ENCODE results near the gene CTSA.

Gene CTSA

DNA sequence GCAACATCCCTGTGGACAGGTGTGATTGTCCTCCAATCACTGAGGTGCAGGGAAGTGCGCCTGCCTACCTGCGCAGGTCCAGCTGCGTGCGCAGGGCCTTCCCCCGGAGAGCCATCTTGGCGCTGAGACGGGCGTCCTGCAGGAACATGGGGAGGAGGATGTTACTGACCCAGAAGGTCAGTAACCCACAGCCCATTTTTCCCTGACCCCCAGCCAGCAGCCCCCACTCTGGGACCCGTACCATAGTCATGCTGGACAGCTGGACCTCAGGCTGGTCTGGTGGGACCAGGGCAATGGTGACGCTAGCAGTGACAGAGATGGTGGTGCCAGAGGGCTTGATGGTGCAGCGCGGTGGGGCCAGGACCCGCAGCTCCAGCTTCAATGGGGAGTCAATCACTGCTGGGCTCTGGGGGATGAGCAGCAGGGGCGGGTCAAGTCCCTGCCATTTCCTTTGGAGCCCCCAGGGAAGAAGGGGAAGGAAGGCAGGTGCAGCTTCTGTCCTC lies 11.1 kb downstream of the CTSA start:
- no peak for DNase-seq
- CTCF ChIA-PET, result interaction anchor here (1.3 to 2.7 kb wide), 2 partner anchors 11 to 103 kb away, joined by 3 to 11 read pairs; partner anchors contain the start of genes CTSA and NEURL2
- Histone ChIP-seq H3K27me3 (replicated peaks in 2 of 5; ENCODE audit: control insufficient read depth in 4 of 5, insufficient read depth in 5 of 5, low read length in 4 of 5) (no peaks in the 10 kb centered on the region), H3K36me3 (ENCODE audit: control insufficient read depth in 4 of 4, insufficient read depth in 4 of 4, low read length in 3 of 4) (peaks cover 2 to 38% (median 24%) of the 10 kb centered on the region in 4 experiments), H3K27ac (ENCODE audit: insufficient read depth in 1 of 2, low read depth in 1 of 2, low read length in 2 of 2, poor library complexity in 1 of 2, severe bottlenecking in 2 of 2) (no peak overlapping the region), H3K4me3 (ENCODE audit: control insufficient read depth in 1 of 7, extremely low read depth in 1 of 7, insufficient read depth in 4 of 7, low read depth in 2 of 7, low read length in 6 of 7) (no peak overlapping the region), H3K4me1 (ENCODE audit: control extremely low read depth in 1 of 4, control insufficient read depth in 4 of 4, insufficient read depth in 4 of 4, low read length in 3 of 4) (peaks cover 0 to 8% (median 1%) of the 10 kb centered on the region in 4 experiments), H3K9me3 (ENCODE audit: control extremely low read depth in 1 of 5, control insufficient read depth in 4 of 5, insufficient read depth in 2 of 5, low read depth in 1 of 5, low read length in 4 of 5) (no peaks in the 10 kb centered on the region)
- POLR2A ChIA-PET, result no interaction called here
- 97% methylated on average over 14 of the region's 14 CpGs for WGBS (ENCODE audit: insufficient coverage)

DNA sequence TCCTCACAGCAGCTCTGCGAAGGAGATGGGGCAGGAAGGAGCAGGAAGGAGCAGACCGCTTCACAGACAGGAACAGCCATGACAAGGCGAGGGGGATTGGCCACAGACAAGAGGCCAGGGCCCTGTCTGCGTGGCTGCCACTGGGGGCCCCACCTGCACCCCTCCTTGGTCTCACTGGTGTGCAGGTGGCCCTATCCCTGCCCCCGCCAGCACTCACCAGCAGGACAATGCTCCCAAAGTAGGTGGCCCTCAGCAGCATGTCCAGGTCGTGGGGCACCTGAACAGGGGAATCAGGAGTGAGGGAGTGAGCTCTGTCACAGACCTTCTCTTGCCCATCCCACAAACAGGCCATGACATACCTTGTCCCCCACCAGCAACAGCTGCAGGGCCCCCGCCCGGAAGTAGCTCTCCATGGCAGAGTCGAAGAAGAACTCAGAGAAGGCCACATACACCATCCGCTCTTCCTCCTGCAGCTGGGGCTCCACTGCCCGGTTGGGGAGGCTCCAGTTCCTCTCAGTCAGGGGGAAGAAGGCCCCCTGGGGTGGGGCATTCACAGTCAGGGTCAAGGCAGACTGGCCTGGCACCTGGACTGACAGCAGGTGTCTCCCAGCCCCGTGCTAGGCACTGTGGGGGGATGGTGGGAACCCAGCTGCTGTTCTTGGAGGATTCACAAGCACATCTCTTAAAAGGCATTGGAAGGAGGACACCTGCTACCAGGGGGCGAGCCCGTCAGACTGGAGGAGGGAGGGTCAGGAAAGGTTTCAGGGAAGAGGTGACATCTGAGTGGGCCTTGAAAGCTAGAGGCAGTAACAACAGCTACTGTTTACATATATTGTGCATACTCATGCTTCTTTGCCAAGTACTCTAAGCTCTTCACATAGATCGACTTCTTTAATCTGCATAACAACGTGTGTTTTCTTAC lies 13.7 kb downstream of the CTSA start:
- WGBS (ENCODE audit: insufficient coverage), result 88% methylated on average over 9 of the region's 16 CpGs
- Histone ChIP-seq H3K27ac (ENCODE audit: insufficient read depth in 1 of 2, low read depth in 1 of 2, low read length in 2 of 2, poor library complexity in 1 of 2, severe bottlenecking in 2 of 2) (no peak overlapping the region), H3K9me3 (ENCODE audit: control extremely low read depth in 1 of 5, control insufficient read depth in 4 of 5, insufficient read depth in 2 of 5, low read depth in 1 of 5, low read length in 4 of 5) (no peaks in the 10 kb centered on the region), H3K27me3 (replicated peaks in 2 of 5; ENCODE audit: control insufficient read depth in 4 of 5, insufficient read depth in 5 of 5, low read length in 4 of 5) (no peaks in the 10 kb centered on the region), H3K36me3 (ENCODE audit: control insufficient read depth in 4 of 4, insufficient read depth in 4 of 4, low read length in 3 of 4) (peaks cover 0 to 17% (median 7%) of the 10 kb centered on the region in 4 experiments), H3K4me3 (ENCODE audit: control insufficient read depth in 1 of 7, extremely low read depth in 1 of 7, insufficient read depth in 4 of 7, low read depth in 2 of 7, low read length in 6 of 7) (no peak overlapping the region), H3K4me1 (ENCODE audit: control extremely low read depth in 1 of 4, control insufficient read depth in 4 of 4, insufficient read depth in 4 of 4, low read length in 3 of 4) (peaks cover 0 to 11% (median 3%) of the 10 kb centered on the region in 4 experiments)
- ChIA-PET POLR2A (interaction anchor here (0.8 kb wide), 1 partner anchor 23 kb away, joined by 3 read pairs; no protein-coding TSS in a partner anchor), CTCF (interaction anchor here (0.9 to 2.8 kb wide), 6 partner anchors 12 to 82 kb away, joined by 3 to 16 read pairs (median 4); partner anchors contain the start of genes CTSA, NEURL2 and PCIF1)
- no peak for DNase-seq

DNA sequence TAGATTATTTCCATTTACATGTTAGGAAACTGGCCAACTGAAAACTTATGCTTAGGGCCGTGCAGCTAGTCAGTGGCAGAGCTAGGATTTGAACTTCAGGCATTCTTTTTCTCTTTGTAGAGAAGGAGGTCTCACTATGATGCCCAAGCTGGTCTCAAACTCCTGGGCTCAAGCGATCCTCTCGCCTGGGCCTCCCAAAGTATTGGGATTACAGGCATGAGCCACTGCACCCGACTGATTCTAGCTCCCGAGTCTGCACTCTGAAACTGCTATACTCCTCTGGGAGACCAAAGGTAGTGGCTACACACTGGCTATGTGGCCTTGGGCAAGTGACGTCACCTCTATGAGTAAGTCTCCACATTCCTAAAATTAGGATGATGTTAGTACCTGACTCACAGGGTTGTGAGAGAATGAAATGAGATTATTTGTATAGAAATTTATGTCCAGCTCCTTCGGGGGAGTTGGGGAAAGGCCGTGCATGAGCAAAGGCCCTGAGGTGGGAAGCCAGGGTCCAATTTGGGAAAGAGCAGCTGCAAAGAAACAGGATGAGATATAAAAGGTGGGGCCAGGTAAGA lies 14.5 kb downstream of the CTSA start:
- no peak overlapping the region for H3K27ac ChIP-seq (ENCODE audit: insufficient read depth in 1 of 2, low read depth in 1 of 2, low read length in 2 of 2, poor library complexity in 1 of 2, severe bottlenecking in 2 of 2)

GRCh38 chr20:45907219-45907948 lies 16.2 kb downstream of the CTSA start:
- Histone ChIP-seq H3K36me3 (ENCODE audit: control insufficient read depth in 4 of 4, insufficient read depth in 4 of 4, low read length in 3 of 4) (peaks cover 0 to 10% (median 3%) of the 10 kb centered on the region in 4 experiments), H3K9me3 (ENCODE audit: control extremely low read depth in 1 of 5, control insufficient read depth in 4 of 5, insufficient read depth in 2 of 5, low read depth in 1 of 5, low read length in 4 of 5) (no peaks in the 10 kb centered on the region), H3K4me1 (ENCODE audit: control extremely low read depth in 1 of 4, control insufficient read depth in 4 of 4, insufficient read depth in 4 of 4, low read length in 3 of 4) (peaks cover 2 to 33% (median 23%) of the 10 kb centered on the region in 4 experiments), H3K4me3 (ENCODE audit: control insufficient read depth in 1 of 7, extremely low read depth in 1 of 7, insufficient read depth in 4 of 7, low read depth in 2 of 7, low read length in 6 of 7) (no peak overlapping the region), H3K27me3 (replicated peaks in 2 of 5; ENCODE audit: control insufficient read depth in 4 of 5, insufficient read depth in 5 of 5, low read length in 4 of 5) (no peaks in the 10 kb centered on the region), H3K27ac (ENCODE audit: insufficient read depth in 1 of 2, low read depth in 1 of 2, low read length in 2 of 2, poor library complexity in 1 of 2, severe bottlenecking in 2 of 2) (no peak overlapping the region)
- ChIA-PET CTCF (interaction anchor here (2.3 kb wide), 1 partner anchor 9 kb away, joined by 6 read pairs; no protein-coding TSS in a partner anchor), POLR2A (no interaction called here)
- no peak for DNase-seq
- WGBS (ENCODE audit: insufficient coverage), result 100% methylated on average over 11 of the region's 17 CpGs

More for the DNA sequence above, 14.5 kb downstream of the CTSA start:
- no peak for DNase-seq
- Histone ChIP-seq H3K4me1 (ENCODE audit: control extremely low read depth in 1 of 4, control insufficient read depth in 4 of 4, insufficient read depth in 4 of 4, low read length in 3 of 4) (peaks cover 0 to 18% (median 9%) of the 10 kb centered on the region in 4 experiments), H3K9me3 (ENCODE audit: control extremely low read depth in 1 of 5, control insufficient read depth in 4 of 5, insufficient read depth in 2 of 5, low read depth in 1 of 5, low read length in 4 of 5) (no peaks in the 10 kb centered on the region), H3K36me3 (ENCODE audit: control insufficient read depth in 4 of 4, insufficient read depth in 4 of 4, low read length in 3 of 4) (peaks cover 0 to 16% (median 6%) of the 10 kb centered on the region in 4 experiments), H3K4me3 (ENCODE audit: control insufficient read depth in 1 of 7, extremely low read depth in 1 of 7, insufficient read depth in 4 of 7, low read depth in 2 of 7, low read length in 6 of 7) (no peak overlapping the region), H3K27me3 (replicated peaks in 2 of 5; ENCODE audit: control insufficient read depth in 4 of 5, insufficient read depth in 5 of 5, low read length in 4 of 5) (no peaks in the 10 kb centered on the region)
- CTCF ChIA-PET, result interaction anchor here (0.9 to 2.8 kb wide), 6 partner anchors 13 to 83 kb away, joined by 3 to 16 read pairs (median 4); partner anchors contain the start of genes CTSA, NEURL2 and PCIF1
- POLR2A ChIA-PET, result interaction anchor here (0.8 kb wide), 1 partner anchor 24 kb away, joined by 3 read pairs; no protein-coding TSS in a partner anchor
- 100% methylated on average over 8 of the region's 8 CpGs for WGBS (ENCODE audit: insufficient coverage)

GRCh38 chr20:45908084-45908483 lies 16.9 kb downstream of the CTSA start:
- no peaks in the 10 kb centered on the region for H3K27me3 ChIP-seq (replicated peaks in 2 of 5; ENCODE audit: control insufficient read depth in 4 of 5, insufficient read depth in 5 of 5, low read length in 4 of 5)
- POLR2A ChIA-PET, result no interaction called here

GRCh38 chr20:45909336-45909808 lies 18.2 kb downstream of the CTSA start:
- ChIA-PET POLR2A (interaction anchor here (1.0 kb wide), 1 partner anchor 19 kb away, joined by 3 read pairs; no protein-coding TSS in a partner anchor), CTCF (interaction anchor here (0.8 to 4.1 kb wide), 12 partner anchors 9 to 110 kb away, joined by 3 to 12 read pairs (median 4); partner anchors contain the start of genes CTSA and NEURL2)
- Histone ChIP-seq H3K4me1 (ENCODE audit: control extremely low read depth in 1 of 4, control insufficient read depth in 4 of 4, insufficient read depth in 4 of 4, low read length in 3 of 4) (peaks cover 8 to 38% (median 28%) of the 10 kb centered on the region in 4 experiments), H3K27me3 (replicated peaks in 2 of 5; ENCODE audit: control insufficient read depth in 4 of 5, insufficient read depth in 5 of 5, low read length in 4 of 5) (no peaks in the 10 kb centered on the region), H3K4me3 (ENCODE audit: control insufficient read depth in 1 of 7, extremely low read depth in 1 of 7, insufficient read depth in 4 of 7, low read depth in 2 of 7, low read length in 6 of 7) (no peak overlapping the region), H3K36me3 (ENCODE audit: control insufficient read depth in 4 of 4, insufficient read depth in 4 of 4, low read length in 3 of 4) (peaks cover 0 to 8% (median 2%) of the 10 kb centered on the region in 4 experiments), H3K9me3 (ENCODE audit: control extremely low read depth in 1 of 5, control insufficient read depth in 4 of 5, insufficient read depth in 2 of 5, low read depth in 1 of 5, low read length in 4 of 5) (no peaks in the 10 kb centered on the region), H3K27ac (ENCODE audit: insufficient read depth in 1 of 2, low read depth in 1 of 2, low read length in 2 of 2, poor library complexity in 1 of 2, severe bottlenecking in 2 of 2) (peak overlapping the region in 1 of 2 experiments; percentile 45)
- no peak for DNase-seq
- WGBS (ENCODE audit: insufficient coverage), result 94% methylated on average over 12 of the region's 12 CpGs

More at GRCh38 chr20:45908084-45908483, 16.9 kb downstream of the CTSA start:
- Histone ChIP-seq H3K9me3 (ENCODE audit: control extremely low read depth in 1 of 5, control insufficient read depth in 4 of 5, insufficient read depth in 2 of 5, low read depth in 1 of 5, low read length in 4 of 5) (no peaks in the 10 kb centered on the region), H3K27ac (ENCODE audit: insufficient read depth in 1 of 2, low read depth in 1 of 2, low read length in 2 of 2, poor library complexity in 1 of 2, severe bottlenecking in 2 of 2) (no peak overlapping the region), H3K4me1 (ENCODE audit: control extremely low read depth in 1 of 4, control insufficient read depth in 4 of 4, insufficient read depth in 4 of 4, low read length in 3 of 4) (peaks cover 5 to 36% (median 27%) of the 10 kb centered on the region in 4 experiments), H3K4me3 (ENCODE audit: control insufficient read depth in 1 of 7, extremely low read depth in 1 of 7, insufficient read depth in 4 of 7, low read depth in 2 of 7, low read length in 6 of 7) (no peak overlapping the region), H3K36me3 (ENCODE audit: control insufficient read depth in 4 of 4, insufficient read depth in 4 of 4, low read length in 3 of 4) (peaks cover 0 to 10% (median 2%) of the 10 kb centered on the region in 4 experiments)
- CTCF ChIA-PET, result interaction anchor here (2.3 to 4.1 kb wide), 2 partner anchors 10 to 17 kb away, joined by 6 to 12 read pairs; partner anchors contain the start of genes CTSA and NEURL2
- WGBS (ENCODE audit: insufficient coverage), result 93% methylated on average over 2 of the region's 2 CpGs
- no peak for DNase-seq
